Testis (tissue), 2 donors: Measurements from ENCODE around the gene BIVM.

Experiments
- CTCF ChIP-seq, 3 experiments: fragments of 450-650 bp in 2 of 3; fragments of 200-600 bp in 1 of 3; sonication (generic) in 1 of 3; IDR thresholded peaks; one replicate each; pipeline ENCODE4 v1.5.1; 2016 to 2019; ENCODE audit warnings: antibody characterized with exemption in 3 of 3, mild to moderate bottlenecking in 2 of 3, moderate library complexity in 1 of 3
- POLR2A ChIP-seq: fragments of 450-650 bp; IDR thresholded peaks from one replicate; pipeline ENCODE4 v1.6.1; 2017; ENCODE audit warnings: antibody characterized with exemption, mild to moderate bottlenecking, moderate library complexity

- no peak for TF ChIP-seq CTCF (IDR thresholded peaks at IDR 0.05)
- TF ChIP-seq POLR2A, result no peak
Measured at GRCh38 chr13:102769679-102770078, 29.2 kb upstream of the BIVM start.
